IPS-NIHi11 (cell line): ENCODE data around the gene PPIL4.
"Not testable (repeated sequence)": the region's sequence is repeated elsewhere in the genome, so short reads cannot be mapped to it uniquely, and the experiment has no call there.

Experiments used
- DNase-seq: peaks from one replicate; pipeline ENCODE4 v3.0.0; 2012; ENCODE audit warnings: mixed read lengths, low spot score

The PPIL4 gene

GRCh38 chr6:149534742-149535141 is 11.1 kb downstream of the PPIL4 start:
- no peak for DNase-seq

GRCh38 chr6:149529650-149530049 is 16.2 kb downstream of the PPIL4 start:
- no peak for DNase-seq

GRCh38 chr6:149515494-149515893 is 30.3 kb downstream of the PPIL4 start:
- DNase-seq = no peak

- DNase-seq = no peak
Observed at GRCh38 chr6:149513915-149514314, 31.9 kb downstream of the PPIL4 start.

- no peak for DNase-seq
Observed at GRCh38 chr6:149510793-149511512, 34.9 kb downstream of the PPIL4 start.

- DNase-seq = no peak
Observed at GRCh38 chr6:149508485-149508884, 37.4 kb downstream of the PPIL4 start.

GRCh38 chr6:149503872-149504271 is 42.0 kb downstream of the PPIL4 start:
- DNase-seq = no peak

- no peak for DNase-seq
Observed at GRCh38 chr6:149503276-149503675, 42.6 kb downstream of the PPIL4 start.

- DNase-seq = no peak
Observed at GRCh38 chr6:149501768-149502167, 44.1 kb downstream of the PPIL4 start.

- no peak for DNase-seq
Observed at GRCh38 chr6:149501201-149501600, 44.6 kb downstream of the PPIL4 start.

GRCh38 chr6:149500096-149500495 is 45.7 kb downstream of the PPIL4 start:
- DNase-seq = no peak

- DNase-seq = no peak
Observed at GRCh38 chr6:149499066-149499465, 46.8 kb downstream of the PPIL4 start.

GRCh38 chr6:149497365-149497764 is 48.5 kb downstream of the PPIL4 start:
- no peak for DNase-seq

GRCh38 chr6:149496597-149496996 is 49.2 kb downstream of the PPIL4 start:
- DNase-seq = not testable (repeated sequence)

- not testable (repeated sequence) for DNase-seq
Observed at GRCh38 chr6:149495349-149496016, 50.4 kb downstream of the PPIL4 start.

- not testable (repeated sequence) for DNase-seq
Observed at GRCh38 chr6:149494810-149495209, 51.0 kb downstream of the PPIL4 start.

- no peak for DNase-seq
Observed at GRCh38 chr6:149493761-149494320, 52.0 kb downstream of the PPIL4 start.

GRCh38 chr6:149492798-149493343 is 53.0 kb downstream of the PPIL4 start:
- DNase-seq = no peak

GRCh38 chr6:149489967-149490366 is 55.9 kb downstream of the PPIL4 start:
- DNase-seq = no peak

- DNase-seq = no peak
Observed at GRCh38 chr6:149488815-149489214, 57.0 kb downstream of the PPIL4 start.

- DNase-seq = no peak
Observed at GRCh38 chr6:149487316-149487715, 58.5 kb downstream of the PPIL4 start.

GRCh38 chr6:149484733-149485700 is 60.8 kb downstream of the PPIL4 start, which contains the start of gene ZC3H12D:
TSS of gene ZC3H12D (minus strand) at chr6:149485014. CDS start at chr6:149474543, 10,471 bp downstream.
- DNase-seq = peak; percentile 26
